ENCODE results near the gene ADGRG7.

GRCh38 chr3:100708989-100709841, 99.8 kb downstream of the ADGRG7 start, which contains the start of gene TFG:
- TF ChIP-seq, protein P1, sequence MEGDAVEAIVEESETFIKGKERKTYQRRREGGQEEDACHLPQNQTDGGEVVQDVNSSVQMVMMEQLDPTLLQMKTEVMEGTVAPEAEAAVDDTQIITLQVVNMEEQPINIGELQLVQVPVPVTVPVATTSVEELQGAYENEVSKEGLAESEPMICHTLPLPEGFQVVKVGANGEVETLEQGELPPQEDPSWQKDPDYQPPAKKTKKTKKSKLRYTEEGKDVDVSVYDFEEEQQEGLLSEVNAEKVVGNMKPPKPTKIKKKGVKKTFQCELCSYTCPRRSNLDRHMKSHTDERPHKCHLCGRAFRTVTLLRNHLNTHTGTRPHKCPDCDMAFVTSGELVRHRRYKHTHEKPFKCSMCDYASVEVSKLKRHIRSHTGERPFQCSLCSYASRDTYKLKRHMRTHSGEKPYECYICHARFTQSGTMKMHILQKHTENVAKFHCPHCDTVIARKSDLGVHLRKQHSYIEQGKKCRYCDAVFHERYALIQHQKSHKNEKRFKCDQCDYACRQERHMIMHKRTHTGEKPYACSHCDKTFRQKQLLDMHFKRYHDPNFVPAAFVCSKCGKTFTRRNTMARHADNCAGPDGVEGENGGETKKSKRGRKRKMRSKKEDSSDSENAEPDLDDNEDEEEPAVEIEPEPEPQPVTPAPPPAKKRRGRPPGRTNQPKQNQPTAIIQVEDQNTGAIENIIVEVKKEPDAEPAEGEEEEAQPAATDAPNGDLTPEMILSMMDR (IDR thresholded peaks at IDR 0.05), result no peak
- no peak for TF ChIP-seq ZFX (IDR thresholded peaks at IDR 0.05; ENCODE audit: borderline replicate concordance)
